ENCODE data around the gene GIT2. TPM values are rescaled to one million over a fixed set of nuclear protein-coding genes. Genes with fewer than 3 reads are reported as not detected.

The GIT2 gene
- total RNA-seq, 1 experiment from 2014 or later, result 56.0 TPM

DNA sequence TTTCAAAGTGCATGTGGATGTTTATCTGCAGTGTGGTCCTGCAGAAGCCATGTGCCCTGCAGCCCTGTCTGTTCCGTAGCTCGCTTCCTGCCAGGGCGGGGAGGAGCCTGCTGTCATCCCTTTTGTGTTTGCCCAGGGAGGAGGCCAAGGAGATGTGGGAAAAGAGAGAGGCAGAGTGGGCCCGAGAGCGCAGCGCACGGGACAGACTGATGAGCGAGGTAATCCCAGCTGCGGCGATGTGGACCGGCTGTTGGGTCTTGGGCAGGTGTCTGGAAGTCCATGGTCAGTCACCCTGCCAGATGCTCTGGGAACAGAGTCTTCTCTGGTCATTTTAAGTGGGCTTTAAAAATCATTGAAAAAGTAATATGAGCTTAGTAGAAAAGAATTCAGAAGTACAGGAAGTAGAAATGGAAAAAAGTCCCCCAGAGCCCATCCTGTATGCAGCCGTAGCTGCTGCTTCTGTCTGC lies 83.3 kb downstream of the GIT2 start:
- TF ChIP-seq, protein P1, sequence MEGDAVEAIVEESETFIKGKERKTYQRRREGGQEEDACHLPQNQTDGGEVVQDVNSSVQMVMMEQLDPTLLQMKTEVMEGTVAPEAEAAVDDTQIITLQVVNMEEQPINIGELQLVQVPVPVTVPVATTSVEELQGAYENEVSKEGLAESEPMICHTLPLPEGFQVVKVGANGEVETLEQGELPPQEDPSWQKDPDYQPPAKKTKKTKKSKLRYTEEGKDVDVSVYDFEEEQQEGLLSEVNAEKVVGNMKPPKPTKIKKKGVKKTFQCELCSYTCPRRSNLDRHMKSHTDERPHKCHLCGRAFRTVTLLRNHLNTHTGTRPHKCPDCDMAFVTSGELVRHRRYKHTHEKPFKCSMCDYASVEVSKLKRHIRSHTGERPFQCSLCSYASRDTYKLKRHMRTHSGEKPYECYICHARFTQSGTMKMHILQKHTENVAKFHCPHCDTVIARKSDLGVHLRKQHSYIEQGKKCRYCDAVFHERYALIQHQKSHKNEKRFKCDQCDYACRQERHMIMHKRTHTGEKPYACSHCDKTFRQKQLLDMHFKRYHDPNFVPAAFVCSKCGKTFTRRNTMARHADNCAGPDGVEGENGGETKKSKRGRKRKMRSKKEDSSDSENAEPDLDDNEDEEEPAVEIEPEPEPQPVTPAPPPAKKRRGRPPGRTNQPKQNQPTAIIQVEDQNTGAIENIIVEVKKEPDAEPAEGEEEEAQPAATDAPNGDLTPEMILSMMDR (IDR thresholded peaks at IDR 0.05; ENCODE audit: unreplicated experiment), result no peak
- CTCF ChIA-PET, result no interaction called here
- H3K9me3 Mint-ChIP-seq (ENCODE audit: low read depth, unreplicated experiment), result no peaks in the 10 kb centered on the region

GRCh38 chr12:109910969-109911348 lies 85.2 kb downstream of the GIT2 start:
- BruUV-seq (replicated peaks), result no TSS peak
- Mint-ChIP-seq H3K27me3 (ENCODE audit: unreplicated experiment) (no peaks in the 10 kb centered on the region), H3K27ac (ENCODE audit: unreplicated experiment) (no peak overlapping the region), H3K36me3 (ENCODE audit: insufficient read depth, unreplicated experiment) (peaks cover 40% of the 10 kb centered on the region), H3K9me3 (ENCODE audit: low read depth, unreplicated experiment) (no peaks in the 10 kb centered on the region), H3K4me3 (ENCODE audit: low read depth, unreplicated experiment) (no peak overlapping the region), H3K4me1 (ENCODE audit: low read depth, unreplicated experiment) (no peaks in the 10 kb centered on the region)
- intact Hi-C loops (cut with micrococcal nuclease; ENCODE audit: unreplicated experiment), result no loop called here
- DNase-seq, result peak; percentile 36
- TF ChIP-seq, protein P1 (IDR thresholded peaks at IDR 0.05; ENCODE audit: unreplicated experiment), result no peak
- CTCF ChIA-PET, result no interaction called here

More for the DNA sequence above, 83.3 kb downstream of the GIT2 start:
- no TSS peak for BruUV-seq (replicated peaks)
- DNase-seq, result no peak
- no peak overlapping the region for H3K4me3 Mint-ChIP-seq (ENCODE audit: low read depth, unreplicated experiment)
- H3K27ac Mint-ChIP-seq (ENCODE audit: unreplicated experiment), result no peak overlapping the region
- intact Hi-C loops (cut with micrococcal nuclease; ENCODE audit: unreplicated experiment), result no loop called here
- no peaks in the 10 kb centered on the region for H3K27me3 Mint-ChIP-seq (ENCODE audit: unreplicated experiment)
- peaks cover 40% of the 10 kb centered on the region for H3K36me3 Mint-ChIP-seq (ENCODE audit: insufficient read depth, unreplicated experiment)
- H3K4me1 Mint-ChIP-seq (ENCODE audit: low read depth, unreplicated experiment), result no peaks in the 10 kb centered on the region

DNA sequence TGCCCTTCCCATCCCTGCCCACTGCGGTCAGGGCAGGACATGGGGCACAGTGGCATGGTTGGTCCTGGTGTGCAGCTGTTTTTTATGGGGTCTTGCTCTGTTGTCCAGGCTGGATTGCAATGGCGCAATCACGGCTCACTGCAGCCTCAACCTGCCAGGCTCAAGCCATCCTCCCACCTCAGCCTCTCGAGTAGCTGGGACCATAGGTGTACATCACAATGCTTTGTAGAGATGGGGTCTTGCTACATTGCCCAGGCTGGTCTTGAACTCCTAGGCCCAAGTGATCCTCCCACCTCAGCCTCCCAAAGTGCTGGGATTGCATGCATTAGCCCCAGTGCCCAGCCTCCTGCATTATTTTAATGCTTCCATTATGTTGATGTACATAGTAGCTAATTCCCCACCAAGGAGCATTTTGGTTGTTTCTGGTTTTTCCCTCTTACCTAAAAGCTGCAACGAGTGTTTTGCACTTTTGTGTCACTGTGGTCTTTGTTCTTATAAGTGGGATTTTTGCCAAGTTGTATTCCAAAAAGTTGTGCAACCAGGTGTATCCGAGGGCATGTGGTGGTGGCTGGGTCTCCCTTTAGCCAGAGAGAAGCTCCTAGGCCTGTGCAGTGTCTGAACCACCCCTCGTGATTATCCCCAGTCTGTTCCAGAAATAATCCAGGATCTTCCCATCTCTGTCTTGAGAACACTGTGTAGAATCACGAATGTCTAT lies 85.8 kb downstream of the GIT2 start:
- Mint-ChIP-seq H3K4me3 (ENCODE audit: low read depth, unreplicated experiment) (no peak overlapping the region), H3K36me3 (ENCODE audit: insufficient read depth, unreplicated experiment) (peaks cover 36% of the 10 kb centered on the region), H3K27ac (ENCODE audit: unreplicated experiment) (no peak overlapping the region), H3K4me1 (ENCODE audit: low read depth, unreplicated experiment) (no peaks in the 10 kb centered on the region), H3K27me3 (ENCODE audit: unreplicated experiment) (no peaks in the 10 kb centered on the region), H3K9me3 (ENCODE audit: low read depth, unreplicated experiment) (no peaks in the 10 kb centered on the region)
- CTCF ChIA-PET, result interaction anchor here (1.0 kb wide), 1 partner anchor 58 kb away, joined by 3 read pairs; no protein-coding TSS in a partner anchor
- TF ChIP-seq, protein P1 (IDR thresholded peaks at IDR 0.05; ENCODE audit: unreplicated experiment), result no peak
- intact Hi-C loops (cut with micrococcal nuclease; ENCODE audit: unreplicated experiment), result no loop called here
- DNase-seq, result no peak
- no TSS peak for BruUV-seq (replicated peaks)

GRCh38 chr12:109905301-109905700 lies 90.9 kb downstream of the GIT2 start:
- intact Hi-C loops (cut with micrococcal nuclease; ENCODE audit: unreplicated experiment), result no loop called here

More at GRCh38 chr12:109905301-109905700, 90.9 kb downstream of the GIT2 start:
- H3K27ac Mint-ChIP-seq (ENCODE audit: unreplicated experiment), result peak overlapping the region; percentile 32
- no peak overlapping the region for H3K4me3 Mint-ChIP-seq (ENCODE audit: low read depth, unreplicated experiment)
- TF ChIP-seq, protein P1 (IDR thresholded peaks at IDR 0.05; ENCODE audit: unreplicated experiment), result no peak
- H3K36me3 Mint-ChIP-seq (ENCODE audit: insufficient read depth, unreplicated experiment), result peaks cover 54% of the 10 kb centered on the region
- no peaks in the 10 kb centered on the region for H3K27me3 Mint-ChIP-seq (ENCODE audit: unreplicated experiment)
- H3K9me3 Mint-ChIP-seq (ENCODE audit: low read depth, unreplicated experiment), result no peaks in the 10 kb centered on the region
- no TSS peak for BruUV-seq (replicated peaks)
- peaks cover 15% of the 10 kb centered on the region for H3K4me1 Mint-ChIP-seq (ENCODE audit: low read depth, unreplicated experiment)
- CTCF ChIA-PET, result no interaction called here
- DNase-seq, result no peak

Measured in Calu3 (cell line).